Measurements from ENCODE around the gene FIBP. TPM values are rescaled to one million over a fixed set of nuclear protein-coding genes. Genes with fewer than 3 reads are reported as not detected.

The FIBP gene
- total RNA-seq, 1 experiment from 2014 or later, result 93.1 TPM

DNA sequence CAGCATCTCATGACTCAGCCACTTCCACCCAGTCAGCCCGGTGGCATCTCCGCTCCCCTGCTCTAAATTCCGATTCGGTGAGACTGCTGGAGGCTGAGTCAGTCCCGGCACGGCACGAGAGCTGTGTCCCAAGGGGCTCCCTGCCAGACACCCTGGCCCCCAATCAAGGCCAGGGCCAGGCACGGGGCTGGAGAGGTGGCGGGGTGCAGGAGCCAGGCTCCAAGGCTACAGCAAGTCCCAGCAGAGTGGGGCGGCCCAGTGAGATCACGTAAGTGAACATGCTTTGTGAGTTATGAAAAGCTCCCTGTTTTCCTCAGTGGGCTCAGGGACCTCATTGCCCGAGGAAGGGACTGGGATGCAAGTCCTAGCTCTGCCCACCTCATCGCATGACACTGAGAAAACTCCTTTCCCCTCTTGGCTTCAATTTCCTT is 27.6 kb upstream of the FIBP start (continued):
- TF ChIP-seq RELA (CRISPR knock-in tag; IDR thresholded peaks at IDR 0.05; ENCODE audit: borderline replicate concordance) (no peak), ZBTB21 (CRISPR knock-in tag; IDR thresholded peaks at IDR 0.05; ENCODE audit: borderline replicate concordance) (no peak), FOXP4 (CRISPR knock-in tag; IDR thresholded peaks at IDR 0.05) (no peak), ZNF396 (CRISPR knock-in tag; IDR thresholded peaks at IDR 0.05; ENCODE audit: borderline replicate concordance) (no peak), AFF4 (CRISPR knock-in tag; IDR thresholded peaks at IDR 0.05; ENCODE audit: borderline replicate concordance) (no peak)
- TF ChIP-seq, protein P1, sequence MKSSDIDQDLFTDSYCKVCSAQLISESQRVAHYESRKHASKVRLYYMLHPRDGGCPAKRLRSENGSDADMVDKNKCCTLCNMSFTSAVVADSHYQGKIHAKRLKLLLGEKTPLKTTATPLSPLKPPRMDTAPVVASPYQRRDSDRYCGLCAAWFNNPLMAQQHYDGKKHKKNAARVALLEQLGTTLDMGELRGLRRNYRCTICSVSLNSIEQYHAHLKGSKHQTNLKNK (CRISPR knock-in tag; IDR thresholded peaks at IDR 0.05), result no peak
- TF ChIP-seq, protein P2, sequence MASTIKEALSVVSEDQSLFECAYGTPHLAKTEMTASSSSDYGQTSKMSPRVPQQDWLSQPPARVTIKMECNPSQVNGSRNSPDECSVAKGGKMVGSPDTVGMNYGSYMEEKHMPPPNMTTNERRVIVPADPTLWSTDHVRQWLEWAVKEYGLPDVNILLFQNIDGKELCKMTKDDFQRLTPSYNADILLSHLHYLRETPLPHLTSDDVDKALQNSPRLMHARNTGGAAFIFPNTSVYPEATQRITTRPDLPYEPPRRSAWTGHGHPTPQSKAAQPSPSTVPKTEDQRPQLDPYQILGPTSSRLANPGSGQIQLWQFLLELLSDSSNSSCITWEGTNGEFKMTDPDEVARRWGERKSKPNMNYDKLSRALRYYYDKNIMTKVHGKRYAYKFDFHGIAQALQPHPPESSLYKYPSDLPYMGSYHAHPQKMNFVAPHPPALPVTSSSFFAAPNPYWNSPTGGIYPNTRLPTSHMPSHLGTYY (CRISPR knock-in tag; IDR thresholded peaks at IDR 0.05), result no peak

- ATAC-seq (no peak), DNase-seq (ENCODE audit: low spot score) (no peak)
- no peaks in the 10 kb centered on the region for H3K9me3 Mint-ChIP-seq
- TF ChIP-seq TP53 (CRISPR knock-in tag; IDR thresholded peaks at IDR 0.05), result no peak
- TF ChIP-seq, protein P3, sequence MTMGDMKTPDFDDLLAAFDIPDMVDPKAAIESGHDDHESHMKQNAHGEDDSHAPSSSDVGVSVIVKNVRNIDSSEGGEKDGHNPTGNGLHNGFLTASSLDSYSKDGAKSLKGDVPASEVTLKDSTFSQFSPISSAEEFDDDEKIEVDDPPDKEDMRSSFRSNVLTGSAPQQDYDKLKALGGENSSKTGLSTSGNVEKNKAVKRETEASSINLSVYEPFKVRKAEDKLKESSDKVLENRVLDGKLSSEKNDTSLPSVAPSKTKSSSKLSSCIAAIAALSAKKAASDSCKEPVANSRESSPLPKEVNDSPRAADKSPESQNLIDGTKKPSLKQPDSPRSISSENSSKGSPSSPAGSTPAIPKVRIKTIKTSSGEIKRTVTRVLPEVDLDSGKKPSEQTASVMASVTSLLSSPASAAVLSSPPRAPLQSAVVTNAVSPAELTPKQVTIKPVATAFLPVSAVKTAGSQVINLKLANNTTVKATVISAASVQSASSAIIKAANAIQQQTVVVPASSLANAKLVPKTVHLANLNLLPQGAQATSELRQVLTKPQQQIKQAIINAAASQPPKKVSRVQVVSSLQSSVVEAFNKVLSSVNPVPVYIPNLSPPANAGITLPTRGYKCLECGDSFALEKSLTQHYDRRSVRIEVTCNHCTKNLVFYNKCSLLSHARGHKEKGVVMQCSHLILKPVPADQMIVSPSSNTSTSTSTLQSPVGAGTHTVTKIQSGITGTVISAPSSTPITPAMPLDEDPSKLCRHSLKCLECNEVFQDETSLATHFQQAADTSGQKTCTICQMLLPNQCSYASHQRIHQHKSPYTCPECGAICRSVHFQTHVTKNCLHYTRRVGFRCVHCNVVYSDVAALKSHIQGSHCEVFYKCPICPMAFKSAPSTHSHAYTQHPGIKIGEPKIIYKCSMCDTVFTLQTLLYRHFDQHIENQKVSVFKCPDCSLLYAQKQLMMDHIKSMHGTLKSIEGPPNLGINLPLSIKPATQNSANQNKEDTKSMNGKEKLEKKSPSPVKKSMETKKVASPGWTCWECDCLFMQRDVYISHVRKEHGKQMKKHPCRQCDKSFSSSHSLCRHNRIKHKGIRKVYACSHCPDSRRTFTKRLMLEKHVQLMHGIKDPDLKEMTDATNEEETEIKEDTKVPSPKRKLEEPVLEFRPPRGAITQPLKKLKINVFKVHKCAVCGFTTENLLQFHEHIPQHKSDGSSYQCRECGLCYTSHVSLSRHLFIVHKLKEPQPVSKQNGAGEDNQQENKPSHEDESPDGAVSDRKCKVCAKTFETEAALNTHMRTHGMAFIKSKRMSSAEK (CRISPR knock-in tag; IDR thresholded peaks at IDR 0.05; ENCODE audit: borderline replicate concordance), result no peak
- no peak for TF ChIP-seq ETV6 (CRISPR knock-in tag; IDR thresholded peaks at IDR 0.05)
- TF ChIP-seq, protein P1 (CRISPR knock-in tag; IDR thresholded peaks at IDR 0.05), result no peak
- no peak for TF ChIP-seq NR3C1 (CRISPR knock-in tag; conservative IDR thresholded peaks at IDR 0.05; ENCODE audit: low read depth)
- TF ChIP-seq GRHL2 (CRISPR knock-in tag; IDR thresholded peaks at IDR 0.05; ENCODE audit: insufficient replicate concordance, severe bottlenecking), result no peak
- TF ChIP-seq MXD4 (CRISPR knock-in tag; IDR thresholded peaks at IDR 0.05; ENCODE audit: borderline replicate concordance), result no peak
- no peak for TF ChIP-seq CREM (CRISPR knock-in tag; IDR thresholded peaks at IDR 0.05)
- TF ChIP-seq ZNF263 (CRISPR knock-in tag; IDR thresholded peaks at IDR 0.05; ENCODE audit: low read depth), result no peak
- TF ChIP-seq, protein P2 (CRISPR knock-in tag; IDR thresholded peaks at IDR 0.05), result no peak
- CTCF ChIA-PET, result interaction anchor here (0.6 to 2.6 kb wide), 5 partner anchors 24 to 1731 kb away, joined by 3 to 9 read pairs (median 5); partner anchors contain the start of genes CCDC85B and FIBP
- no peak overlapping the region for H3K4me3 Mint-ChIP-seq
- peaks cover 6% of the 10 kb centered on the region for H3K27me3 Mint-ChIP-seq (ENCODE audit: low read depth)
- no peak overlapping the region; the same call in none of the 2 replicates for H3K27ac Mint-ChIP-seq
- POLR2A ChIA-PET, result interaction anchor here (0.6 to 1.2 kb wide), 4 partner anchors 24 to 116 kb away, joined by 3 to 5 read pairs (median 3); partner anchors contain the start of genes CCDC85B, FIBP and MUS81
- H3K36me3 Mint-ChIP-seq, result no peaks in the 10 kb centered on the region
- H3K4me1 Mint-ChIP-seq, result peaks cover 23% of the 10 kb centered on the region
Observed at GRCh38 chr11:65915101-65915820, 27.0 kb upstream of the FIBP start.
